ENCODE results near the gene MED26. TPM values are rescaled to one million over a fixed set of nuclear protein-coding genes. Genes with fewer than 3 reads are reported as not detected.

MED26 gene
- total and polyA plus RNA-seq, 9 of the 15 experiments (the other 6 are each of a cell fraction or from before 2014, with no cell fraction given): 0.71 to 15.1 (median 6.2) TPM

GRCh38 chr19:16542045-16542909 is 85.7 kb downstream of the MED26 start, which contains the start of gene CHERP (continued):
- TF ChIP-seq ZBTB9 (CRISPR knock-in tag; IDR thresholded peaks at IDR 0.05): peak; percentile 87
- TF ChIP-seq SIX5 (IDR thresholded peaks at IDR 0.05; ENCODE audit: borderline replicate concordance in 1 of 2, insufficient read depth in 1 of 2, low read depth in 1 of 2, low read length in 2 of 2): no peak; a peak in 1 of 4 replicates
- TF ChIP-seq TAF15 (IDR thresholded peaks at IDR 0.05; ENCODE audit: low read depth, low read length): no peak
- 0 out of 2 replicates have a peak, but pooled peaks have one; percentile 13 for TF ChIP-seq RBM34 (IDR thresholded peaks at IDR 0.05; ENCODE audit: borderline replicate concordance, insufficient read depth, low read length)
- TF ChIP-seq MXI1 (IDR thresholded peaks at IDR 0.05; ENCODE audit: low read depth, low read length): 0 out of 2 replicates have a peak, but pooled peaks have one; percentile 40
- no peak for TF ChIP-seq ZC3H11A (IDR thresholded peaks at IDR 0.05; ENCODE audit: low read depth, low read length)
- TF ChIP-seq FOXP1 (CRISPR knock-in tag; IDR thresholded peaks at IDR 0.05): 0 out of 2 replicates have a peak, but pooled peaks have one; percentile 51
- TF ChIP-seq, protein P1, sequence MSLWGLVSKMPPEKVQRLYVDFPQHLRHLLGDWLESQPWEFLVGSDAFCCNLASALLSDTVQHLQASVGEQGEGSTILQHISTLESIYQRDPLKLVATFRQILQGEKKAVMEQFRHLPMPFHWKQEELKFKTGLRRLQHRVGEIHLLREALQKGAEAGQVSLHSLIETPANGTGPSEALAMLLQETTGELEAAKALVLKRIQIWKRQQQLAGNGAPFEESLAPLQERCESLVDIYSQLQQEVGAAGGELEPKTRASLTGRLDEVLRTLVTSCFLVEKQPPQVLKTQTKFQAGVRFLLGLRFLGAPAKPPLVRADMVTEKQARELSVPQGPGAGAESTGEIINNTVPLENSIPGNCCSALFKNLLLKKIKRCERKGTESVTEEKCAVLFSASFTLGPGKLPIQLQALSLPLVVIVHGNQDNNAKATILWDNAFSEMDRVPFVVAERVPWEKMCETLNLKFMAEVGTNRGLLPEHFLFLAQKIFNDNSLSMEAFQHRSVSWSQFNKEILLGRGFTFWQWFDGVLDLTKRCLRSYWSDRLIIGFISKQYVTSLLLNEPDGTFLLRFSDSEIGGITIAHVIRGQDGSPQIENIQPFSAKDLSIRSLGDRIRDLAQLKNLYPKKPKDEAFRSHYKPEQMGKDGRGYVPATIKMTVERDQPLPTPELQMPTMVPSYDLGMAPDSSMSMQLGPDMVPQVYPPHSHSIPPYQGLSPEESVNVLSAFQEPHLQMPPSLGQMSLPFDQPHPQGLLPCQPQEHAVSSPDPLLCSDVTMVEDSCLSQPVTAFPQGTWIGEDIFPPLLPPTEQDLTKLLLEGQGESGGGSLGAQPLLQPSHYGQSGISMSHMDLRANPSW (CRISPR knock-in tag; IDR thresholded peaks at IDR 0.05): peak; percentile 61; the same call in 1 of the 2 replicates
- no peak for TF ChIP-seq TEAD4 (IDR thresholded peaks at IDR 0.05; ENCODE audit: low read length)
- TF ChIP-seq TEAD4 (CRISPR knock-in tag; IDR thresholded peaks at IDR 0.05; ENCODE audit: borderline replicate concordance): no peak
- no peak for TF ChIP-seq TRIM25 (IDR thresholded peaks at IDR 0.05; ENCODE audit: borderline replicate concordance)
- TF ChIP-seq ZC3H4 (CRISPR knock-in tag; IDR thresholded peaks at IDR 0.05; ENCODE audit: borderline replicate concordance): no peak
- TF ChIP-seq HDAC1 (IDR thresholded peaks at IDR 0.05): peak in 1 of 2 experiments; percentile 57; a peak in 1 of 4 replicates
- no peak for TF ChIP-seq ZNF143 (CRISPR knock-in tag; IDR thresholded peaks at IDR 0.05)
- no peak for TF ChIP-seq CC2D1A (IDR thresholded peaks at IDR 0.05)
- TF ChIP-seq ARID4B (CRISPR knock-in tag; IDR thresholded peaks at IDR 0.05): peak; percentile 85

Measured in K562 (cell line).